GM21381 (cell line): Measurements from ENCODE around the gene CHST8.
"Not testable (repeated sequence)": the region's sequence is repeated elsewhere in the genome, so short reads cannot be mapped to it uniquely, and the experiment has no call there.

Experiments
- ATAC-seq: cut with Tn5 transposase; IDR thresholded peaks from one replicate; pipeline ENCODE4 v1.9.1; 2021; ENCODE audit warnings: mild to moderate bottlenecking, moderate library complexity; ENCODE audit not compliant: unreplicated experiment

CHST8 gene

DNA sequence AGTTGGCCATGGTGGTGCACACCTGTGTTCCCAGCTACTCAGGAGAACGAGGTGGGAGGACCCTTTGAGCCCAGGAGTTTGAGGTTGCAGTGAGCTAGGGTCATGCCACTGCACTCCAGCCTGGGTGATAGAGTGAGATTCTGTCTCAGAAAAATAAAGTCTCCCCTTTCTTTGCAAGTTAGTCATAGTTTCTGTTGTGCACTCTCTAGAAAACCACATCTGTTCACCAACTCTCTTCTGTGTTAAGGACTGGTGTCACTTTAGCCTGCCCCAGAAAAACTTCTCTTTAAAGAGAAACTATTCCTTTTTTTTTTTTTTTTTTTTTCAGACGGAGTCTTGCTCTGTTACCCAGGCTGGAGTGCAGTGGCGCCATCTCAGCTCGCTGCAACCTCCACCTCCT, 4.9 kb upstream of the CHST8 start:
- no peak for ATAC-seq

DNA sequence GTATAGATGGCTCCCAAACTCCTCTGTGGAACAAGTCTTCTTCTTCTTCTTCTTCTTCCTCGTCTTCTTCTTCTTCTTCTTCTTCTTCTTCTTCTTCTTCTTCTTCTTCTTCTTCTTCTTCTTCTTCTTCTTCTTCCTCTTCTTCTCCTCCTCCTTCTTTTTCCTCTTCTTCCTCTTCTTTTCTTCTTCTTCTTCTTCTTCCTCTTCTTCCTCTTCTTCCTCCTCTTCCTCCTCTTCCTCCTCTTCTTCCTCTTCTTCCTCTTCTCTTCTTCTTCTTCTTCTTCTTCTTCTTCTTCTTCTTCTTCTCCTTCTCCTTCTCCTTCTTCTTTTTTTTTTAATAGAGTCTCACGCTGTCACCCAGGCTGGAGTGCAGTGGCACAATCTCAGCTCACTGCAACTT, 3.4 kb upstream of the CHST8 start:
- not testable (repeated sequence) for ATAC-seq

DNA sequence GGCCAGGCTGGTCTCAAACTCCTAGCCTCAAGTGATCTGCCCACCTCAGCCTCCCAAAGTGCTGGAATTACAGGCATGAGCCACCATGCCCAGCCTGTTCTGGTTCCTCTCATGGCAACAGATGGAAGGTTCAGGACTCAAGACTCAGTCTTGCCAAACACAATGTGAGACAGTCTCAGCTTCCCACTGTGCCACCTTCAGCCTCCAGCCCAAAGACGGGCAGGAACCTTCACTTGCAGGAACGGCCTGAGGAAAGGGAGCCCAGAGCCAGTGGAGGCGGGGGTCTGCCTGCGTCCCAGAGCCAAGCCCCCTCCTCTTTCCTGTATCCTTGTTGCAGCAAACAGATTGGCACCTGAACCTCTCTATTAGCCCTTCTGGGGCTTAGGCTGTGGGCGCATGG, 2.9 kb upstream of the CHST8 start:
- no peak for ATAC-seq

DNA sequence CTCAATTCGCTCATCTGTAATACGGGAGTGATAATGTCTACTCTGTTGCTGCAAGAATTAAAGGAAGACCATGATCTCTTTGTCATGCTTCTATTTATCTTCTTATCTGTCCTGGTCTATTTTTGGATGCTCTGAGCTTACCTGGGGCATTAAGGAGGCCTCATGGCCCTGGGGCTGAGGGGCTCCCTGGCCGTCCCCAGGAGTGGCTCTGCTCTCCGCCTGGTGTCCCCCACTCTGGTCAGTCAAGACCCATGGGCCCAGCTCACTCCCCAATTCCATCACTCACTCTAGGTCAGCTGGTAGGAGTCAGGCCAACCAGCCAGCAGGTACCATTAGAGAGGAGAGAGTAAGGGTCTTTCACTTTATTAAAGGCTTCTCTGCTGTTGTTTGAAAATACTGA, 1.1 kb upstream of the CHST8 start:
- no peak for ATAC-seq

DNA sequence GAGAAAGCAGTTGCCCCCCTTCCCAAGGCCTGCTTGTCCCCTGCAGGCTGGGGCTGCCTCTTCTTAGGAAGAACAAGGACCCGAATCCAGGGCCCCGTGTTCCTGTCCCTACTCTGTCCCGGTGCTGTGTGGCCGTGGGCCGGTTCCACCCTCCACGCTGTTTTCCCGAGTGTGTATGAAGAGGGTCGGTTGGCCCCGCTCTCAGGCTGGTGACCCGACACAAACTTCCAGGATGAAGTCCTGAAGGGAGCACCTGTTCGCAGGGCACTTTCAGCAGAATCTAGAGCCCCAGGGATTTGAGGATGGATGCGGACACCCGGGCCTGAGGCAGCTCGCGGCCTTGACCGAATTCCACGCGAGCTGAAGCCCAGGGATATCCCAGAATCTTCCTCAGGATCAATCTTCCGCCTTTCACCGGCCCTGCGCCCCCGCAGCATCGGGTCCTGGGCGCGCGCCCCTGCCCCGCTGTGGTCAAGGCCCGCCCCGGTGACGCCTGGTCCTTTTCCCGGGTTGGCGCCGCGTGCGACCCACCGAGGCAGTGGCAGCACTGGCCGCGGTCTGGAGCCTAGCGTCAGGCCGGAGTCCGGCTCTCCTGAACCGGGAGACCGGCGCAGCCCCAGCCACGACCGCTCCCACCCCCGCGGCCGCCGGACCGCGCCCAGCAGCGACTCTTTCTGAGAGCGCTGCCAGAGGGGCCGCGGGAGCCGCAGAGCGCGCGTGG, 528 bp upstream of the CHST8 start:
- no peak for ATAC-seq

DNA sequence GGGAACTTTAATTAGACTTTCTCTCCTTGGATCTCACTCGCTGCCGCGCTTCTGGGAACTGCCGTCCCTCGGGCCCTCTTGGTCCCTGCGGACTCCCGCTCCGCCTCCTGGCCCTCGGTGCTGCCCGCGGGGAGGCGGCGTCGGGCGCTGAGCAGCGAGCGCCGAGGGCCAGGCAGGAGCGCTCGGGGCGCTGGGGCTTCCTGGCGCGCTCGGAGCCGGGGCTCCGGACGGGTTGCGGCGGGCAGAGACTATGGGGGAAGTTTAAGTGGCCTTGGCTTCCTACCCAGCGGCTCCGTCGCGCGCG, 704 bp downstream of the CHST8 start:
- ATAC-seq = no peak

DNA sequence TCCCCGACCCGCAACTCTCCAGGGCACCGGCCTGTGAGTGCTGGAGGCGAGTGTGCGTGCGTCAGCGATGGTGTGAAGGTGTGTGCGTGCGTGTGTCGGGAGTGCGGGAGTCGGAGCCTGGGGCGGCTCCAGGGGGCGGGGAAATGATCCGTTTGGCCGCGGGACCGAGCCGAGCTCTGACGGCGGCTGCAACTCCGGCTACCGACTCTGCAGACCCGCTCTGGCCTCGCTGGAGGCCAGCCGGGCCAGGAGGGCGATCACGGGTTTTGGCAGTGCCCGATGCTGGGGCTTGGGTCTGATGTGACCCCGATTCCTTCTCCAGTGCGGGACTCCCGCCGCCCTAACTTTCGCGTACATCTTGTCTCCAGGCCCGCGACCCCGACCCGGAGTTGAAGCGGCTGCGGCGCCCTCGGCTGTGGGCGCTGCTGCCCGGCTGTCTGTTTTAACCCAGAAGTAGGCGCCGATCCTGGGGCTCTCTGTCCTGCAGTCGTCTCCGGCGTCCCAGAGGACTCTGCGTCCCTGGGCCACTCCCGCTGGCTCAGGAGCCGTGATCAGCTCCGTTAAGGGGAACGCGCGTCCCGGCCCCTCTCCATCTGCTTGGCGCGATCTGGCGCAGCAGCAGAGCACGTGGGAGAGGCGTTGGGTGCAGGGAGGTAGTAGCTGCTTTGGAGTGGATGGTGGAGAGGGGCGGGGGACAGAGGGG, 1.2 kb downstream of the CHST8 start:
- ATAC-seq = no peak

DNA sequence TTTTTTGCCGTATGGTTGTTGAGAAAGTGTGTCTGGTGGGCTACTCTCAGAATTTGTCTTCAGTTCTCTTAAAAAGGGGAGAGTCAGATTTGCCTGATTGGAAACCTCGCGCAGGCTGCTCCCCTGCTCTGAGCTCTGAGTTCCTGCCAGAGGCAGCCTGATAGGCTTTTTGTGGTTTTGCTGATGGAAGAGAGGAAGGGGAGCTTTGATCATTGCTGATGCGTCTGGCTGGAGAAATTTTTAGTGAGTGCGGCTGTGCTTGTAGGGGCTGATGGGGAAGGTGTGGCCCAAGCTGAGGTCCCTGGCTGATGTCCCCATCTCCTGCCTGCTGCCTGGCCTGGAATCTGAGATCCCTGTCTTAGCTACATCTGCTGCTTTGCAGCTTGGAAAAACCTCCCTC, 2.8 kb downstream of the CHST8 start:
- ATAC-seq = no peak

DNA sequence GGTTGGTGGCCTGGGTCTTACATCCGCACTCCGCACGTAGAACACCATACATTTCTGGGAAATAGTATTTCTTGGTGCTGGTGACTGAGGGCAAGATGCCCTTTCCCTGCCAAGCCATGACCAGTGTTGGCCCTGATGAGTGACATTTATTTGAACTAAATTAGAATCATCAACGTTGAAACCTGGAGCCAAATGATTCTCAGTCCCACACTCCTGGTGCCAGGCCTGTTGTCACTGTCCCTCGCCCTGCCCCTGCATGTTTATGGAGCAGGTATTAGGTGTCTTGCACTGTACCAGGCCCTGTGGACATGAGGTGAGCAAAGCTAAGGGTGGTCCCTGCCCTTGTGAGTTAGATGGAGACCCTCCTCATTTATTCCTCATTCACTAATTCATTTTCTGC, 5.8 kb downstream of the CHST8 start:
- ATAC-seq = no peak

DNA sequence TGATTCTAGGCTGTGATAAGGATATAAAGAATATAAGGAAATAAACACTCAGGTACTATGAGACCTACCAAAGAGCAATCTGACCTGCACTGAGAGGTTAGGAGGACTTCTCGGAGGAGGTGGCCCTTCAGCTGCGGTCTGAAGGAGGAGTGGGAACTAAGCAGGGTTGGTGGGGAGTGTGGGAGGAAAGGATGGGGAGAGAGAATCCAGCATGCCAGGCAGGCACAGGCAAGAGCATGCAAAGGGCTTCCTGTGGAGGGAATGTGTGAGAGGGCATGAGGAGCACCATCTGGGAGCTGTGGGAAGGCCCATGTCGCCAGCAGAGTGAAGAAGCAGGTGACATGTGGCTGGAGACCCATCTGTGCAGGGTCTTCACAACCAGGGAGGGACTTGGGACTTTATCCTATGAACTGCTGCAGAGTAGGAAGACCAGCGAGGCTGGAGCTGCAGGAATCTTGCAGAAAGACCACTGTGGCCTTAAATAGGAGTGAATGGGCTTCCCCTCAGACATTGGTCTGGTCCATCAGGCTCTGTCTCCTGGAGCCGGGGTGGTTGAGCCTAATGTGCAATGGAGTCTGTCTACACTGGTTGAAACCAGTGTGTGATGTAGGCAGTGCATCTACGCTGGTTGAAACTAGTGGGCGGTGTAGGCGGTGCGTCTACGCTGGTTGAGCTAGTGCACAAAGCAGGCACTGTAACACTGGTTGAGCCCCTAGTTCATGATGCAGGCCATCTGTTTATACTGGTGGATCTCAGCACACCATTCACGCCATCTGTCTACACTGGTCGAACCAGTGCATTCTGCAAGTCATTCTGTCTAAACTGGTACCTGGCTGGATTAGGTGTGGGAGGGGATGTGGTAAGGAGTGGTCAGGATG, 6.4 kb downstream of the CHST8 start:
- ATAC-seq = no peak

DNA sequence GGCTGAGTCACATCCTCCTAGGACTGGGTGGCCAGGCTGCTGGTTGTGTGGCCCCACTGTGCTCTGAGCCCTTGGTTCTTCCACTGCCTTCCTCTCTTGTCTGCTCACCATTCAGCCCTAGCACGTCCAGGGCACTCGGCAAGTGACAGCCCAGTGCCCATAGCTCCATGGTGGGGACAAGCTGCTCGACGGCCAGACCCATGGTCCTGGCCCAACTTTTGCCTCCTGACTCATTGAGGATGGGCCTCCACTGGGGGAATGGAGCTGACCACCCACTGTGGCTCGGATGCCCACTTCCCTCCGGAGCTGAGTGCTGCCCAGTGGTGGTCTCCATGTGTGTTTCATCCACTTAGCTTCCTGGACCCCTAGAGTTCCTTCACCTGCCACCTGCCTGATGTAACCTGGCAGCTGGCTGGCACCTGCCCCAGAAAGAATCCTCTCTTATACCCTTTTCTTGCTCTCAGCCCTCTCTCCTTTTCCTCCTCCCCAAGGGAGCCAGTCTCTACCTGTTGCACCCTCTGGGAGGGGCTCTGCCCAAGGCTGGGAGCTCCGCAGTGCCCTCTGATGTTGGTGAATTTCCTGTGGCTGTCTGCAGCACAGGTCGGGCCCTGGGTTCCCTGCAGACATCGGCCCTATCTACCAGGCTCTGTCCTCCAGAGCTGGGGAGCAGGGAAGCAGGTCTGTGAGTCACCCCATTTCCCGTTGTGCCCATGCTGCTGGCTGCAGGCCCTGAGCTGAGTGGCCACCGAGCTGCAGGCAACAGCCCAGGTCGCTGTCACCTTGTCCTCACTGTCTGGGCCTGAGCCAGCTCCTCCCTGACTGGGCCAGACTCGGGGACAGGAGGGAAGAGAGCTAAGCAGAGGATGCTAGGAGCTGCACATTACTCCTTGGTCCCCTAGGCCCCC, 7.4 kb downstream of the CHST8 start:
- no peak for ATAC-seq

DNA sequence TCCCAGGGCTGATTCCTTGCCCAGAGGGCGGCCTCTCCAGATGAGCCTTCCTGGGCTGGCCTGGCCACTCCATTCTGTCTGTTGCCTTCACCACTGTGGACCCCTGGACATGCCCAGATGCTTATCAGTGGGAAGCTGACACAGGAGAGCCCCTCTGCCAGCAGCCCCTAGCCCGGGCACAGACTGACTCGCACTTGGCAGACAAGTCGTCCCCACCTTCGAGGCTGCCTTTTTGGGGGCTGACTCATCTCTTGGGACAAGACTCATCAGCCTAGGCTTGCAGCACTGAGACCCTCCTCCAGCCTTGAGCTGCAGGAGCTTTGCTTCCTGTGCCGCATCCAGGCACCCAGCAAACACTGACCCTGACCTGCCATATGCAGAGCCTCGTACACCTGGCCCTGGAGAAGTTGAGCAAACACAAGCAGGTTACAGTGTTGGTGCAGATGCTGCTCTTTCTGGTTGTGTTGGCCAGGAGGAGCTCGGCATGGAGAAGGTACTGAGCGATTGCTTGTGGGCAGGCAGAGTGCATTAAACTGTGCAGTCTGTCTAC, 8.1 kb downstream of the CHST8 start:
- ATAC-seq = no peak

DNA sequence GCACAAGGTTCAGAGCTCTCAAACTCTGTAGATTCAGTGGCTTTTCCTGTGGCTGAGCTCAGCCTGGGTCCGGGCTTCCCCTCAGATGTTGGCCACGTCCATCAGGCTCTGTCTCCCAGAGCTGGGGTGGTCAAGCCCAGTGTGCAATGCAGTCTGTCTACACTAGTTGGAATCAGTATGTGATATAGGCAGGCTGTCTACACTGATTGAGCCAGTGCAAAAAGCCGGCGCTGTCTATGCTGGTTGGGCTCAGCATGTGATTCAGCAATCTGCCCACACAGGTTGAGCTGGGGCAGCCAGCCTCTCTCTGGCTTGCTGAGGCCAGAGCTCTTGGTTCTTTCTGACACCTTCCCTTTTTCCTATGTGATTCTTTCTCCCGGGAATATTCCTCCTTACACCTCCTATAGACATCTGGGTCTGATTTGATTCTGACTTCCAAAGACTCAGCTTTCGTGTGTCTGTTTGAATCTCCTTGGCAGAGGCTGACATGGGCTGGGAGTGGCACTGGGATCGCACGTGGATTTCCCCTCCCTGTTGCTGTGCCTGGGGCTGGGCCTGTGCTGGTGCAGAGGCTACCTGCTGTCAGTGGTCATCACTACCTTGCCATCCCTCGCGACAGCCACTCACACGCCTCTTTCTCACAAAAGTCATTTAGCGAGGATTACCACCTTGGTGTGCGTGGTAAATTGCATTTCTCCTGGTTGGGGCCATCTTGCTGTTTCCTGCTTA, 9.3 kb downstream of the CHST8 start:
- ATAC-seq = no peak

DNA sequence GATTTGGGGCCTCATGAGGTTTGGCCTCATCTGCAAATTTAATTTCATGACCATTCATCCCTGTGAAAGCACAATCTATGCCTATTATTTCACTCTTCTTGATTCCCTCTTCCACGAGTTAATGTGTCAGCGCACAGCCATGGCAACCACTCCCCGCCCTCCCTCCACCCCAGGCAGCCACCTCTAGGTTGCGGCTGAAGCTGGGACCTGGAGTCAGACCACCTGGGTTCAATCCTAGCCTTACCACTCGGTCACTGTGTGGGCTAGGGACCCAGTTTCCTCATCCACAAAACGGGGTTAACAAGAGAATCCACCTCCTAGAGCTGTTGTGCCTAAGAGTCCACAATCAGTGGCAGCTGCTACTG, 9.8 kb downstream of the CHST8 start:
- ATAC-seq = no peak

DNA sequence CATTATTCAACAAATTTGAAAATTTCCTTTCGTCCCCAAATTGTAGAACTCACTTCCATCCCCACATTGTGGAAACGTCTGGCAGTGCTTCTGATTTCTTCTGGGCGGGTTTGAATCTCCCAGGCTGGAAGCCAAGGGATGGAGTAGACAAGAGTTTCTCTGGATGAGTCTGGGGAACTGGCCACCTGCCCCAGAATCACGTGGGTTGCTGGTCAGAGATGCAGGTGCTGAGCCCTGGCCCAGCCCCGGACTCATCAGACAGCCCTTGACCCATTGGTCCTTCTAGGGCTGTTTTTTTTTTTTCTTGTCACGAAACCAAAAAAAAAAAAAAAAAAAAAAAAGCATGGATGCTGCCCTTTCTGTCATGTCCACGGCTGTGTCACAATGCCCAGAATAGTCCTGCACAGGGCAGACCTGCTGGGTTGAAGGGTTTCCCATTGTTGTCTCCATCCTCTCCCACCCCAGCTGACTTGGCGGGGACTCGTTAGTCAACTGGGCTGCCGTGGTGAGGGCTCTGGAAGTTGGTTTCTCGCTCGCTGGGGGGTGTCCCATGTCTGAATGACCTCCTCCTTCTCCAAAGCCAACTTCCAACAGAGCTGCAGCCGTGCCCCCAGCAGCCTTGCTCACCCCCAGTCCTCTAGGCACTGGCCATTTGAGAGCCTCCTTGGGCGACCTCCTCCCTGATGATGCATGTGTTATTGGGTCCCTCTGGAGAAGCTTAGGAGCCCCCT, 12.8 kb downstream of the CHST8 start:
- no peak for ATAC-seq

DNA sequence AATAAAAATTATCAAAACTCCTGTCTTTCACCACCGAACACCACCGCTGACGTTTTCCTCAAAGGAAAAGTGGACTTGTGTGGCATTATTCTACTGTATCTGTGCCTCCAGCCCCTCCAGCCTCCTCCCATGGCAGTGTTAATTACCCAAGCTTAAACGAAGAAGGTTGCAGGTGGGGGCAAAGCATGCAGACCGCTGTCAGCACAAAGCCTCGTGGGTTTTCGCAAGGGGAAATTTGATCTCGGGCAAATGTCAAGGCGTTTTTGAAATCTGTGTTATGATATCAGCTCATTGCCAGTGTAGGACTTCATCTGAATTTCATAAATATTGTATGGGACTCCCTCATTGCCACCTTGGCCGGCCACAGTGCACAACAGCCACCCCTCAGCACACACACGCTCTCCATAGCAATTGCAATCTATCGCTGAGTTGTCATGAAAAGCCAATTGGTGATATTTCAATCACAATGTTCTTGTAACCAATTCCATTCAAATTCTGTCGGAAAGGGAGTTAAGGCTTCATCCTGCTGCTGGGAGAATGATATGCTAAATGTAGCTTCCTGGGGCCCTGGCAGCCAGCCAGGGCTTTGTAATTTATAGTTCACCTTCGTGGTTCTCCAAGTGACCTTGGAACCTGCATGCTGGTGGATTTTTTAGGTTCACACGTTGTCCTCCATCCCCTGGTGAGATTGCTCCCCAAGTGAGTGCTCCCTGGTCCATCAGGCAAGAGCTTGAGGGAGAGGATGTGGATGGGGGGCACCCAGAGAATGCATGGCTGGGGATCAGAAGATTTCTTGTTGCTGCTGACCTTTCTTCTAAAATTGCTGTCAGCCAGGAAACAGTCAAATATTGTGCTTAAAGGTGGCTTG, 16.6 kb downstream of the CHST8 start:
- ATAC-seq = no peak

DNA sequence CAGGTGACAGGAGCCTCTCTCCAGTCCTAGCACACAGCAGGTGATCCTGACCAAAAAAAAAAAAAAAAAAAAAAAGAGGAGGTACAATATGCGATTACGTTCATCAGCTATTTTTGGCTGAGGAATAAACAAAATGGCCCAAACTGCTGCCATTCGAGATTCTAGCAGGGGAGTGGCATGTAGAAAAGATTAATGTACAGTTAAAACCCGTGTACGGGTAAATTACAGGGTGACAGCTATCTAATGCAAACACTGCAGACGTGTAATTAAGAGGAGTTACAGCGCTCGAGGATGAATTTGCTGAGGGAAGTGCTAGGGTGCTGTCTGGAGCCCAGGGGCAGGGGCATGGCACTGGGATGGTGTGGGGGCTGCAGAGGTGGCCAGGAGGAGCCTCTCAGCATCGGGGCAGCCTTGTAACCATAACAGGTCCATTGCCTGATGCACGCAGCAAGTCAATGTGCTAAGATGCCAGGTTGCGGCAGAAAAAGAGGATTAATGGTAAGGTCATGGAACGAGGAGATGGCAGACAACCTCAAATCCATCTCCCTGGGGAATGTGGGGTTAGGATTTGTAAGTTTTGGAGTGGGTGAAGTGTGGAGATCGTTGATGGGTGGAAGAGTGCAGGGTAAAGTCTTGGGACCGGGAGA, 17.4 kb downstream of the CHST8 start:
- no peak for ATAC-seq

DNA sequence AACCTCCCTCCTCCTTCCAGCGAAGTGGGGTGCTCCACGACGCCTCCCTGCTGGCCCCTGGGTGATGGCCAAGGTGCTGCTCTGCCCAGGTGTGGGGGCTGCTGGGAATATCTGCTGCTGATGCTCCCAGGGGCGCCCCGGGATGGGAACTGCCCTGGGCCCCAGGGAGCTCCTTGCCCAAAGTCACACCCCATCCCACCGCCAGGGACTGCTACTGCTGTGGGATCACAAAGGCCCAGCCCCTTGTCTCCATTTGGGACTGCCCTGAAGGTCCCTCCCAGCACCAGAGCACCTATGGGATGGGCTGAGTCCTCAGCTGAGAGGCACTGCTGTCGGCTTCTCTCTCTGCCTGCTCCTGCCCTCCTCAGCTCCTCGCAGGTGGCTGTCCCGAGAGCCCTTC, 19.0 kb downstream of the CHST8 start:
- ATAC-seq = no peak
